Measurements from ENCODE around the gene CTNNA2.
"Not testable (repeated sequence)": the region's sequence is repeated elsewhere in the genome, so short reads cannot be mapped to it uniquely, and the experiment has no call there.

CTNNA2 gene

DNA sequence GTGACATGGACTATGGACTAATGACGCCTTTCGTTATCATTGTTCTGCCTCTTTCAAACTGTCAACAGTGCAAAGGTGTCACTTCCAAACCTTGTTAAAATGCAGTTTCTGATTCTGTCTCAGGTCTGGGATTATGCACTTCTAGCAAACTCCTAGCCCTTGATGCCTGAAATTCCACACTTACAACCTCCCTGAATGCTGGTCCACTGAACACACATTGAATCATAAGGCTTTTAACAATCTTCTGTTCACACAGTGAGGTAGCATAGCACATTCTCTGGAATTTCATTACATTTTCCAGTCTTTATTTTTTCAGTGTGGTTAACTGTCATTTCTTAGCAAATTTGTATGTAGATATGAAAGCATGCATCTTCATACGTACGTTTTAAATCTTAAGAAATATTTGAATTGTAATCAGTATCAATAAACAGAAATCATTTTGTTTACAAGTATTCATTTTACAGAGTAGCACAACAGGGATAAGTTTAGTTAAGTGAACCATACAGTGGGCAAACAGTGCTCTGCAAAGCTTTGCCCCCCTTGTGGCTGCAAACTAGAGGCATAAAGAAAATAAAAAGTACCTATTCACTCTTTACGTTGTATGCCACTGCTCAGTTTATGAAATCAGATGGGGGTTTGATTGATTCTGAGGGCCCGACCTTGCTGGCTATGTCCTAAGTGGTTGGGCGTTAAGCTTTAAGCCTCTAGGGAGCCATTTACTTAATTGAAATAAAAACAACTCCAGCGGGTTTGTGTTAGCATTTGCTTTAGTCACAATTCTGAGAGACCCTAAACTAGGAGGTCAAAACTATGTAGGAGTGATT, 540.9 kb downstream of the CTNNA2 start:
- DNase-seq: no peak

GRCh38 chr2:80054346-80054675, 541.5 kb downstream of the CTNNA2 start:
- no peak for DNase-seq

DNA sequence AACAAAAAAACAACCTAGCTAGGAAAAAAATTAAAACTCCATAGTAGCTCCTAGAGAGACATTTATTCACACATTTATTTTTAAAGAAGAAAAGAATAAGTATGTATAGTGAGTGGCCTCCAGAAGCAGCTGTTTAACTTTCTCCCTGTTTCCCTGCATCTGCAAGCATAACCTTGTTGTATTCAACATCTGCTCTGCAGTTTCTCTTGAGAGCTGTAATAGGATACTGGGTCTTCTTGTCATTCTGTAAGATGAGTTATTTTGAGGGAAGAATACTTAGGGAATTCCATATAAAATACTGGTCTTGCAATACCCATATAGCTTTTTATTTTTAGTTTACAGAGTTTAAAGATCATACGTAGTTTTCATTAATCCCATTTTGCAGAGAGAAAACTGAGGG, 545.1 kb downstream of the CTNNA2 start:
- no peak for DNase-seq

DNA sequence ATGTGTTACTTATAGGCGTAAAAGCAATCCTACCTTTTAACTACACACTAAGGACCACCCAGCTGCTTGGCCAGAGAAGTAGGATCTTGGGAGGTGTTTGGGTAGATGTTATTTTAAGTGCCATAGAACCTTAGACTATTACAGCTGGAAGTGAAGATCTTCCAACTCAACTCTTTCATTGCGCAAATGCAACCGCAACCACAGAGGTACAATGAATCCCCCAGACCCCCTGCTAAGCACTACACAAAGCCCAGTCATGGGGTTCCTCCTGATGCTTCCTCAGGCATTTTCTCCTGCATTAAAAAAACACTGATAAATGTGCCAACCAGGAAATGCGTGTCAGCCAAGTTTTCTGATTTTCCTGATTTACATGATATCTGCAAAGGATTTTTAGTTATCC, 545.7 kb downstream of the CTNNA2 start:
- DNase-seq: no peak

GRCh38 chr2:80059447-80059846, 546.6 kb downstream of the CTNNA2 start:
- no peak for DNase-seq

GRCh38 chr2:80061881-80062280, 549.0 kb downstream of the CTNNA2 start:
- DNase-seq: no peak

DNA sequence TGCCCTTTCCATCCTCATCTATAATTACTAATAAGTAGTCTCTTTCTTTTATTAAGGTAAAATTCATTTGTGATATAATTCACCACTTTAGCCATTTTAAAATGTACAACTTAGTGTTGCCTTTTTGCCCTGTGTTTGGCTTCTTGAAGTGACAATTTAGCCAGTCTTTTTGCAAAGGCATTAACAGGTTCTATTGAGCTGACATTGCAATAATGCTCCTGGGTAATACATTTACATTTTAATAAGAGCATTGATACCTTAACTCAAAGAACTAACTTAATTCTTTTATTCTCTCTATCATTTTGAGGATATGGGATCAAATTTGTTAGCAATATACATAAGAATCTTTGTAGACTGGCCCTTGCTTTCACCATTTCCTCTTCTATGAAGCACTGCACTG, 549.4 kb downstream of the CTNNA2 start:
- DNase-seq: no peak

GRCh38 chr2:80068038-80068731, 555.3 kb downstream of the CTNNA2 start:
- DNase-seq: no peak

GRCh38 chr2:80070587-80070986, 557.7 kb downstream of the CTNNA2 start:
- no peak for DNase-seq

DNA sequence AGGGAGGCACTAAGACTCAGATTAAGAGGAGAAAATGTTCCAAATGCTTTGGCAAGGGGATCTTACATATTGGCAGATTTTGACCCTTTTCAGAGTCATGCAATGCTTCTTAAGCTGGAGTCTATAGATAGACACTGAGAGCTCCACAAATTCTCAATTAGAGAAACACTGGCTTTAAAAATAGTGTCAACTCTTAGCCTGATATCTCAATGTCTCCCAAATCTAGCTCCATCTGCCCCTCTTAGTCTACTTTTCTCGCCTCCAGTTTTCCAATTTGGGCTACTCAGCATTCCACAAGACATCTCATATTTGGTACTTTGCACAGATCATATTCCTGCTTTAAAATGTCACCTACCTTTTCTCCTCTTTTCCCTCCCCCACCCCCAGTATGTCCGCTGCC, 559.1 kb downstream of the CTNNA2 start:
- DNase-seq: no peak

DNA sequence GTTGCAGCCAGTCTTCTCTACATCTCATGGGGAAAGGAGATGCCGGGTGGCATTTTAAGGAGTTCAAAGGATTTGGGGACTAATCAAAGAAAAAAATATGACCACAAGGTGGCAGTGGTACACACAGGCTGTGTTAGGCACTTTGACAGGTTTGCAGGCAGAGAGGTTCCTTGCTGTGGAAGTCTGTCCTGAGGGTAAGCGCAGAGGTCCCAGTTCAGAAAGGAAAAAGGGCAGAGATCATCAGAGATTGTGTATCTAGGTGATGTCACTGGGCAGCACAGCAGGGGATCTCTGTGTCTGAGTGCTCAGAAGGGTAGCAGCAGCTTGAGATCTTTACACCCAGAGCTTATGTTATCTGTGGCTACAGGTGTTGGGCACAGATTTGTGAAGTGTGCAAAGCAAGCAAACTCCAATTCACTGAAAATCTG, 560.3 kb downstream of the CTNNA2 start:
- peak; percentile 49 for DNase-seq

- DNase-seq: no peak
Observed at GRCh38 chr2:80074321-80075070, 561.6 kb downstream of the CTNNA2 start.

DNA sequence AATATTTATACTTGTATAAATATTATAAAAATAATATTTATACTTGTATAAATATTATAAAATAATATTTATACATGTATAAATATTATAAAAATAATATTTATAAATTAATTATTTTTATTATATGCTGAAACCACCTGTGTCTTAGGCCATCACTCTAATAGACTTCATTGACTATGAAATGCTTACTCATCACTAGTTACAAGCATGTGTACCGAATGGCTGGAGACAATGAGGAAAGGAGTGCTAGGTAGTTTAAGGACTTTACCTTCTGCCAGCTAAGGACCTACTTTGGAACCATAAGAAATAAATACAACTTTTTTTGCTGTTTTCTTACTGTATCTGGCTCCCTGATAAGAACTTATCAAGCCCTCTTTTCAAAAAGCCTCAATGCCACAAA, 562.9 kb downstream of the CTNNA2 start:
- no peak for DNase-seq

GRCh38 chr2:80078290-80079036, 565.6 kb downstream of the CTNNA2 start:
- DNase-seq: no peak

- no peak for DNase-seq
Observed at GRCh38 chr2:80080957-80081356, 568.1 kb downstream of the CTNNA2 start.

- no peak for DNase-seq
Observed at GRCh38 chr2:80086831-80087230, 574.0 kb downstream of the CTNNA2 start.

DNA sequence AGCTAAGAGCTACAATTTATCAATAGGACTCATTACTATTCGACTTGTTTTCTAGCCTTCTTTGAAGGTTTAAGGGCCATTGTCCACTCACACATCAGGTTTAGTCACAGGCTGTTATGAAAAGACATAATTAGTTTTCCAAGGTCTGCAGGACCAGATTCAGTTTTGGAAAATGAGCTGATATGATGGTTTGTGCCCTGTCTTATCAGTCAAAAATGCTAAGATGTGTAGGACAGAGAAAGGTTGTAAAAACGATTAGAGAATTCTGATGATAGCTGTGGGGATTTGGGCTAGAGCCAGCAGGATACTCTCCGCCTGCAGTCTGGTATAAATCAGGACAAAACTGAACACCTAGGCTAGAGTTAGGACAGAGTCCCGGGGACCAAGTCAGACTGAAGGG, 578.4 kb downstream of the CTNNA2 start:
- DNase-seq: no peak

- no peak for DNase-seq
Observed at GRCh38 chr2:80092474-80092873, 579.6 kb downstream of the CTNNA2 start.

GRCh38 chr2:80098503-80098902, 585.7 kb downstream of the CTNNA2 start:
- not testable (repeated sequence) for DNase-seq

GRCh38 chr2:80102026-80102425, 589.2 kb downstream of the CTNNA2 start:
- DNase-seq: no peak

- DNase-seq: no peak
Observed at GRCh38 chr2:80105015-80105640, 592.3 kb downstream of the CTNNA2 start.

GRCh38 chr2:80111185-80111584, 598.3 kb downstream of the CTNNA2 start:
- DNase-seq: no peak

DNA sequence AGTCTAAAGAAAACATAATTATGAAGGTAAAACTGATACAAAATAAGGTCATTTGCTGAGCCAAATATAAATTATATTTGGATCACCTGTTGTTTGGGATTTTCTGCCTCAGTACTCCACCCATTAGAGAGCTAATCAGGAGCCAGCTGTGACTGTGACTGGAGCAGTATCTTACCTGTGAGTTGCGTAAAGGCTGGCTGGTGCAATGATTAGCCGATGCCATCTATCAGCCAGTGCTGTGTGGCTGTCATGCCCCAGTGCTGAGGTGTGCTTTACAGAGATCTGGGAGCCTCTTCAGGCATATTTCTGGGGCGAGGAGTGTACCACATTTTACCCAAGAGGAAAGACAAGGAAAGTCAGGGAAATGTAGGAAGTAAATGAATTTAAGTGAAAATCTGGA, 599.9 kb downstream of the CTNNA2 start:
- no peak for DNase-seq
